Stimulated activated CD4-positive, alpha-beta T cell treated with anti-CD3 and anti-CD28 coated beads, Interleukin-2, amount 100 ng/mL, for 48 hours (primary cell): ENCODE measurements around the gene P2RX3.

Experiments
- DNase-seq, 2 donors: peaks; one replicate each; pipeline ENCODE4 v3.0.0-alpha.2; 2020

Gene P2RX3

DNA sequence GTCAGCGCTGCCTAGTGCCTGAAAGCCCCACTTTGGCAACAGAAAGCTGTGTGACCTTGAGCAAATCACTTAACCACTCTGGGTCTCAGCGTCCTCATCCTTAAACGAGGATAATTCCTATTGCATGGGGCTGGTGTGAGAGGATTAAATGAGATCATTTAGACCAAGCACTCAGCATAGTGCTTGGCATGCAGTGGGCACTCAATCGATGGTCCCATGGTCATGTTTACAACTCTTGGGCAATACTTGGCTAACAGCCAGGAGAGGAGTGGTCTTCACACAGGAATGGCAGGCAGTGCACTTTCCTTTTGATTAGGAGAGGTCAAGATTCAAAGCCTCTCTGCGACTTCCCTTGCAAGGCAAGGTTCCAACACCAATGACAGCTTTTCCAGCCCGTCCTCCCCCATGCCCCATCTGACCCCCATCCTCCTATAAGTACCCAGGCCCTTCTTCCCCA is 27.5 kb upstream of the P2RX3 start:
- no peak for DNase-seq

DNA sequence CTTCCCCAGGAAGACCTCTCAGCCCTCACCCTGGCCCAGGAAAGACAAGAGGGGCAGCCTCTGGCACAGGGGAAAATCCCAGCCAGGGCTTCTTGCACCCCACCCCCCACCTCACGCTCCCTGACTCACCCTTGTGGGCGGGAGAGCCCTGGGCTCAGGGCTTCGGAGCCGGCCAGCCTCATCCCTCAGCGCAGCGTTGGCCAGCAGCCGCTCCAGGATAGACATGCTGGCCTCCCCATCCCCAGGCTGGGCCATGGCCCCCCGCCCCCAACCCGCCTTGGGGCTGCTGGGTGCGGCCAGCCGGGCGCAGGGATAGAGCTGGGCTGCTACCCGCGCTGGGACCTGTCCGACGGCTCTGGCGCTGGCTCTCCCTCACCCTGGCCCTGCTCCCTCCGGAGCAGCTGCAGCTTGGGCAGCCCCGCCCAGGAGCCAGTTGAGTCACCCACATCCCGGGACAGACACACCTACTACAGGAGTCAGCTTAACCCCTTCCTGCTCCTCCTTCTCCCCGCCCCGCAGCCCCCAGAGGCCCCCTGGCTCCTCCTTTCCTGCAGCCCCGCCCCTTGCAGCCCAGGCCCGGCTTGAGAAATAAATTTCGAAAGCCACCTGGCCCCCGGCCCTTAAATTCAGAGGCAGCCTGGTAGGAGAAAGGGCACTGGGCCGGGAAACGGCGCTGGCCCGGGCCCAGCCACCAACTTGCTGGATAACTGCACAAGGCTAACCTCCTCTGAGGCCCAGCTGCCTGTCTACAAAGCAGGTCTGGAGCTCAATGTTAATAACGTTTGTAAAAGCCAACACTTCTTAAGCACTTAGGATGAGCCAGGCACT is 26.8 kb upstream of the P2RX3 start:
- DNase-seq: peak; percentile 54 to 60

DNA sequence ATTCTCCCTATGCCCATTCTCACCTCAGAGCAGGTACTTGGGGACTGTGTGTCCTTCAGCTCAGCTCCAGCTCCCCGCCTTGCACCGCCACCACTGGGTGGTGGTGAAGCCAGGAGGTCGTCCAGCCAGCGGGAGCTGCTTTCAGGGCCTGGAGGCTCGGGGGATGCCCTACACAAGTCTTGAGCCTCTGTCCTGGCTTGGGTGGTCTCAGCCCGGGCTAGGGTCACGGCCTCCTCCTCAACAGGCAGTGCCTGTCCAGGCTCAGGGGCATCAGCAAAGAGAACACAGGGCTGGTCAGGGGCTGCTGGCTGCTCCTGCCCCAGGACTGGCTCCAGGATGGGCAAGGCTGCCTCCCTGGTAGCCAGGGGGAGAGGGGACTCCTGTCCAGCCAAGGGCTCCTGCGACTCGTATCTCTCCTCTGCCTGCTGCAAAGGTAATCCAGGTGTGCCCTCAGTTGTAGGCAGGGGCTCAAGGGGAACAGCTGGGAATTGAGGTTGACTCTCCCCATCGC is 25.6 kb upstream of the P2RX3 start:
- no peak for DNase-seq

DNA sequence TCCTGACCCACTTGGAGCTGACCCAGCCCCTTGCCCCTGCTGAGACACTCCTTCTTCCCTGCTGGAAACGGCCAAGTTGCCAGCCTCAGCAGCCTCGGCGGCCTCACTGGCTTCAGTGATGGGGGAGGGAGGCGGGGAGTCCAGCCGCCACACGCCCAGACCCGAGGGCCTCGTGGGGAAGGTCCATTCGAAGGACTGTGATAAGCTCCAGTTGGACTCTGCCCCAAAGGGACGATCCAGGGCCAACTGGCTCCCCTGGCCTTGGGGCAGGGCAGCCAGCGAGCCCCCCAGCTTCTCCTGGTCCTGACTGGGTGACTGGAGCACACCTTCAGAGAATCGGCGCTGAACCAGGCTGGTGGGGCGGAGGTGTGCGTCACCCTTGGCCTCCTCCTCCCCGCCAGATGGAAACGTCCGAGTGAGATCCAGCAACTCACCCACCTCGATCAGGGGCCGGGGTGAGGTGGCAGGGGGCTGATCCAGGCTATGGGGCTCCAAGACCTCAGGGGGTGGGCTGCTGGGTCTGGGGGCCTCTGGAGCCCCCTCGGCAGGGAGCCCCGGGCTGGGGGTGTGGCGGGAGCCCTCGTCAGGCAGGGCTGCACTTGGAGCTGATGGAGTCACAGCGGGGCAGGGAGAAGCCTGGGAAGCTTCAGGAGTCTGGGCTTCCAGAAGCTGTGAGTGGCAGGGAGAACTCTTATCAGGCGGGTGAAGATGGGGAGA is 24.9 kb upstream of the P2RX3 start:
- no peak for DNase-seq

DNA sequence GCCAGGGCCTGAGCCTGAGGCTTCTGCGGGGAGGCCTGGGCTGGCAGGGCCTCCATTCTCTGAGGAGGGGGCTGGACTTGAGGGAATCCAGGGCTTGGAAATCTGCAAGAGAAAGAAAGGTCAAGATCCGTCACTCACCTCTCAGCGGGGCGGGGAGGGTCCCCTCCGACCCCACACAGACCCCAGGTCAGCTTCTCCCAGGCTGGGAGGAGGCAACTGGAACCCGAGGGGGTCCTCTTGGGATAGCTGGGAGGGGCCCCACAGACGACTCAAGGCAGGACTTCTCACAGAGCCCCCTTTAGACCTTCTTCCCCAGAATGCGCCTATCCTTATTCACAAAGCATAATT is 24.4 kb upstream of the P2RX3 start:
- no peak for DNase-seq

DNA sequence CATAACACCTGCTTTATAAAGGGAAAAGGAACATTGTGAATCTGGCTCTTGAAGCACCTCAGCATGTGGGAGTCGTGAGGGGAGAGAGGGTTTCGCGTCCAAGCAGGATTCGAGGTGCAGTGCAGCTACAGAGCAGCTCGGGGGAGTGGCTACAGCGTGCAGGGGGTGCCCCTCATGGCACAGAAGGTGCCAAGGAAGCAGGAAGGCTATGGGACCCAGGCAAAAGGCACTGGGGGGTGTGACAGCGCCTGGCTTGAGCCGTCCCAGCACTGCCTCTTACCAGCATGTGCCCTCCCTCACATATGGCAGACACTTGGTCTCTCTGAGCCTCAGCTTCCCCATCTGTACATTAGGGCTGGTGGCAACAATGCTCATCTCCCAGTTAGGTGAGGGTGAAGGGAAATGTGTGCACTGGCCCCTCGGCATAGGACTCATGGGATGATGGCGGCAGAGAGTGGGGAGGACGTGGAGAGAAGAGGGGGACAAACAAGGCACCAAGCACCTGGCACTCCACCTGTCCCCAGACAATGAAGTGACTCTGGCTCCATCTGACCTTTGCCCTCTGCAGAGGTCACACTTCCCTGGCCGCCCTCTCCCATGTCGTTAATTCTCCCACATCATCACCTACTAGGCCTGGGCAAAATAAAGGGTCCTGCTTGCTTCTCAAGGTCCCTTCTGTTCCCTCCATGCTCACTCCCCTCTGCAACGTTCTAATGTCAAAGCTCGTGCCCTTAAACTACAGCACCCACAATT is 23.8 kb upstream of the P2RX3 start:
- no peak for DNase-seq

DNA sequence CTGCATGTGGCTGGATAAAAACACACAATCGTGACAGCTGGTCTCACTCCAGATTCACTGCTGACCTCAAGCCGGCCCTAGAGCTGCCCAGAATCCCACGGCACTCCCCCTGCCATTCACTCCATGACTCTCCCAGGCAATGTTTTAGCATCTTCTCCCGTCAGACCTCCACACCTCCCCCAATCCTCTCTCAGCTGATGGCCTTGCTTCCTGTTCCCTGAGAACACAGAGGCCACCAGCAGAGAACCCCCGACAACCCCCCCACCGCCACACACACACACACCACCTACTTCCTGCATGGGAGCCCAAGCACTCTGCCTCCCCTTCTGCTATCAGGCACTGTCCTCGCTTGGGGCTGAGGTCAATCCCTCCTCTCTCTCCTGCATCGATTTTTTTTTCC is 22.7 kb upstream of the P2RX3 start:
- no peak for DNase-seq

DNA sequence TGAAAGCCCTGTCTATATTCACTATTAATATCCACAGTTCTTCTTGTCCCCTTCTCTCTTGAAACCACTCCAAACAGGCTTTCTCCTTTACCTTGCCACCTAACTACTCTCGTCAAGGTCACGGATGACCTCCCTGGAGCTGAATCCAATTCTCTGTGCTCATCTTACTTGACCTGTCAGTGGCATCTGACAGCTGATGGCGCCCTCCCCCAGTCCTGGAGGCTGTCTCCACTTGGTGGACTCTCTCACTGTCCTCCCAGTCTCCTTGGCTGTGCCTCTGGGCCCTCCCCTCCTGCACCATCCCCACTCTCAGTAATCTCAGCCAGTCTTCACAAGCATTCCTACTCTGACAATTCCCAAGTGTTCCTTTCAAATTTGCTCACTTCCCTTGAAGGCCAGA is 22.1 kb upstream of the P2RX3 start:
- no peak for DNase-seq

DNA sequence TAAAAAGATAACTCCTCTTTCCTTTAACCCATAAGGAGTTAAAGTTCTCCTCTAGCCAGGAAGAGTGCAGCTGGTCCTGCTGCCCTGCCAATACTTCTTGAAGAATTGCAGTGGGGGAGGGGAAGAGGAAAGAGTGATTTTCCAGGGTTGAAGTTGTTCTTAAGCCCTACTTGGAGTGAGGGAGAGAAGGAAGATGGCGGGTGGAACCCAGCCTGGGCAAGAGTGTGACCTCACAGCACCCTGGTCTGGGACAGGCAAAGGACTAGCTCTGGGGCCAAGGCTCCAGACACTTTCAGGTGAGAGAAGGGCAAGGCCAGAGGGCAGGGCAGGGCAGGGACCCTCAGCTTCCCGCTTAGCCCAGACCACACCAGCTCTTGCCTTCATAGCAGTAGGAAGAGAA is 20.0 kb upstream of the P2RX3 start:
- DNase-seq: no peak

DNA sequence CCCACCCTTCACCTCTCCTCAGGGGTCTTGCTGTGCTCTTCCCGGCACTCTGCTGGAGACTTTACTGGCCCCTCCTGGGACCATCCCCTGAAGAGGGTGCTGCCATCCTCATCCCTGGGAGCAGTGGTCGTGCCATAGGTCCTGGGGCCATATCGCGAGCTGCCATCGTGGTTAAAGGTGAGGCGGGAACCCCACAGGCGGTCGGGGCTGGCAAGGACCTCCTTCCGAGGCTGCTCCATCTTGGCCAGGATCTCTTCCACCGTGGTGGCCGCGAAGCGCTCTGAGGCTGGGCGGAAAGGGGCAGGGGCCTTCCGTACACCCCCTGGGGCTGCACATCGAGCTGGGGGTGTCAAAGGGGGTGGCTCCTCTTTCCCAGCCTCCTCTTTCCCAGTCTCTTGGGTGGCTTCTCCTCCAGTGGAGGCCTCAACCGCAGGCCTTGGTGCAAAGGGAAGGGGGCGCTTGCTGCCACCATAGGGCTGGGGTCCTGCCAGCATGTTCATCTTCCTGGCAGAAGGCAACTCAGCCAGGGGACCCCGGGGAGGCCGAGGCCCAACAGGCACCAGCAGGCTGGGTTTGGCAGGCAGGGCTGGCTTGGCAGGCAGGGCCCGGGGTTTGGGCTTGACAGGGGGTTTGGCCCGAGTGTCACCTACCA is 18.0 kb upstream of the P2RX3 start:
- no peak for DNase-seq

DNA sequence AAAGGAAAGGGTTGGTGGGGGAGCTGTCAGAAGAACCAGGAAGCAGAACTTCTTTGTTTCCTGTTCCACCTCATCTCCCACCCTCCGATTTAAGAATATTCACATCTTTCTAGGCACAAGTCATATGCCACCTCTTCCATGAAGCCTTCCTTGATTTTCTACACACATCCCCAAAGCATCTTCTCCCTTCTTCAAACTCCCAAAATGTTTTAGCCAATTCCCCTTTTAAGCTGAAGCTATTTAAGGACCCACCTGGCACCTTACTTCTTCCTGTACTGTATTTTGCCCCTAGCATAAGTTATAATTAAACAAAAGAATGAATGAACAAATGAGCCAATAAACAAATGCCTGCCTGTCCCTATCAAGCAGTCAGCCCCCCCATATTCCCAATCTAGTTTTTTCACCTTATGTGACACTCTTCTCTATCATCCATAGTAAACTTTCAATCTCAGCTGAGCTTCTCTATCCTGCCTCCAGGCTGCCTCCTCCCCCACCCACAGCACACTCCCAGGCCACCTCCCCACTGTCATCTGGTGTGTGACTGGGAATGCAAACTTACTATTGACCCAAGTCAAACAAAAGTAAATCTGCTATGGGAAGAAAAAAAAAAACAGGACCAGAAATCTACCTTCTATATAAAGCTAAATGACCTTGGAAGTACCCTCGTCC is 17.3 kb upstream of the P2RX3 start:
- no peak for DNase-seq

DNA sequence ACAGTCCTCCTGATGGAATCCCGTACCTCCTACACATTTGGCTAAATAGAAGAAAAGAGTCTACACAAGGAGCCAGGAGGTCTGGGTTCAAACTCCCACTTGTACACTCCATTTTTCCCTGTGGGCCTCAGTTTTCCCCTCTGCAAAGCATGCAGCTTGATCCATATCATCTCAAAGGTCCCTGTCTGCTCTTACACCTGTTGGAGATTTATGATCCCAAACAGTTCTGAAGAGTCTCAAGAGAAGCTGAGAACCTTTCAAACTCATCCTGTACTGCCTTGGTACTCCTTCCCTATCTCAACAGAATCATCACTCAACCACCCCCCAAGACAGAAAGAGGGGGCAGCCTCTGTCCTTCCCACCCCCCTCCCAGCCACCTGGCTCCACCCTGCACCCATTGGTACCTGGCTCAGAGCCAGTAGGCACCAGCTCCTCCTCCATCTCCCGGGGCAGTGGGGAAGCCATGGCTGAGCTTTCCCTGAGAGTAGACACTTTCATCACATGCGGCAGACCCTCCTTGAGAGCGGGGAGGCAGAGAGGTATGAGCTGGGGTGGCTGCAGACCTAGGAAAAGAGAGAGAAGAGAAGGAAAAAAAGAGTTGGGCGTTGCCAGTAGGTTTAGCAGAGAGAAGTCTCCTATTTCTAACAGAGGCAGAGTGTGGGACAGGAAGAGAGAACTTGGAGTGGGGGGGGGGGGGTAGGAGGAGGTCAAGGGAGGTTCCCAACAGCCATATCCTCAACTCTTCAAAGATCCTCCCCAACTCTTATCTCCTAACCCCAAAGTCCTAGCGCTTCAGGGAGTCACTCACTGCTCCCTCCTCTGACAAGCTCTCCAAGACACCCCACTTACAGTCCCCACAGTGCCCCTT is 16.5 kb upstream of the P2RX3 start:
- no peak for DNase-seq

DNA sequence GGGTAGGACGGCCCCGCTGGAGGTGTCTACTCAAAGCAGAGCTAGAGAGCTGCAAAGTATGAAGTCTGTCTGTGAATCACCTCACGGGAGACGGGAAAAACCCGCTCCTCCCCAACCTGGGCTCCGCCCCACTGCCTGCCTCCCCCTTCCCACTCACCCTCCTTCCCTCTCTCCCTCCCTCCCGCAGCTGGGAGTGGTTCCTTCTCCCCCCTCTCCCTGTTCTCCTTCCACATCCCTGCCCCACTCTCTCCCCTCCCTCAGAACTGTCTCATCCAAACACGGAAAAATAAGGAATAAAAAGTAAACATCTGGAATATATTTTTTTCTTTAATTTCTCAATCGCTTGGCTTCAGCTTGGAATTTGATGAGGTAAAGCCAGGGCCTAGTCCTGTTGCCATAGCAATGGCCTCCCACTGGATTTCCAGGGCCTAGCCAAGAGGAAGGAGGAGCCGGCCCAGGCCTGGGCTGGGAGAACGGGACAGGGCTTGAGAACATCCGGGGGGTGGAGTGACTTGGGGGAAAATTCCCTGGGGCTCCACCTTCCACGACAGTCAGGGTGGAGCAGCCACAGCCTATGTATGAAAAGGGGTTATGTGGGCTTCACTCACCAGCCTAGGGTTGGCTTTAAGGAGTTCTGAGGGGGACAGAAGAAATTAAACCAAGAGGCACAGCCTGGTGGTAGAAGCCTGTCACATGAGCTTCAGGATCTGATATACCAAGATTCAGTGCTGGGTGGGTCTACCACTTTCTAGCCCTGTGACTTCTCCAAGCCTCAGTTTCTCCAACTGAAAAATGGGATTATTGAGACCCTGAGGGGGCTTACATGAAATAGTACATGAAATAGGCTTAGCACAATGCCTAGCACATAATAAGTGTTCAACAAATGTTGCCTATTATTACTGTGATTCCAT is 15.6 kb upstream of the P2RX3 start:
- DNase-seq: no peak

DNA sequence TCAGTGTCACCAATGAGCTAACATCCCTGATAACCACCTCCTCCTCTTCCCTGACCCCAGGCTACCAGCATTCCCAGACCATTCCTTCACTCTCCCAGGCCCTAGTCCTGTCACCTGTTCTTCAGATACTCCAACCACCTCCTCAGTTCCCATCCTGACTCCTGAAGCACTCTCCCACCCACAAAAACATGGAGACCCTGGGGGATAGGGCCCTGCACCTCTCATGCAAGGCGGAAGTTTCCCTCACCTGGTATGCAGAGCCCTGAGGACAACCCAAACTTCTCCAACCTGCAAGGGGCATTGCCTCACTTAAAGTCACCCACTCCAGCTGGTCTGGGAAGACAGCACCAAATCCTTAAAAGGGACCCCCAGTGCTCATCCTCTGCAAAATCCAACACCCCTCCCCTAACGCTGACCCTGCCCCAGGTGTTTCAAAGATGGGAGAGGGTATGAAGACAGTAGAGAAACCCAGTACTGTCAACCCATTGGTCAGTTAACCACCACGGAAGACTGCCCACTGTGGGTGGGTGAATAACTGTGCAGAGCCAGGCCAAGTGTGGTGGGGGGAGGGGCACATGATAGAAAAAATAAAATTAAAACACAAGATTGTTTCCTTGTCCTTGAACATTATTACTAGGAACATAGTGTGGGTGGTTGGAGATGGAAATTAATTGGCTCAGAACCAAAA is 14.8 kb upstream of the P2RX3 start:
- DNase-seq: no peak

DNA sequence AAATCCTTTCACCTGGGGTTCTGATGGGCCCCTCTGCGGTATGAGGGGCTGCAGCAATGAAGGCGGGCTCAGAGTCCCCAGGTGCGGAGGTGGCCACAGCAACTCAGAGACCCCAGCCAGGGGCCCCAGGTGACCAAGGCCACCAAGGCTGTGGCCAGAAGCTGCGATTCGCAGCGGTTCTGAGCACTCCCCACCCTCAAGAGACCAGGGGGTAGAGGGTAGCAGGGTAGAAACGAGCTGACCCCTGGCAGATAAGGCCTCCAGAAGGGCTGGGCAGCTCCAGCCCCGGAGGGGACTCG is 14.3 kb upstream of the P2RX3 start:
- DNase-seq: no peak

DNA sequence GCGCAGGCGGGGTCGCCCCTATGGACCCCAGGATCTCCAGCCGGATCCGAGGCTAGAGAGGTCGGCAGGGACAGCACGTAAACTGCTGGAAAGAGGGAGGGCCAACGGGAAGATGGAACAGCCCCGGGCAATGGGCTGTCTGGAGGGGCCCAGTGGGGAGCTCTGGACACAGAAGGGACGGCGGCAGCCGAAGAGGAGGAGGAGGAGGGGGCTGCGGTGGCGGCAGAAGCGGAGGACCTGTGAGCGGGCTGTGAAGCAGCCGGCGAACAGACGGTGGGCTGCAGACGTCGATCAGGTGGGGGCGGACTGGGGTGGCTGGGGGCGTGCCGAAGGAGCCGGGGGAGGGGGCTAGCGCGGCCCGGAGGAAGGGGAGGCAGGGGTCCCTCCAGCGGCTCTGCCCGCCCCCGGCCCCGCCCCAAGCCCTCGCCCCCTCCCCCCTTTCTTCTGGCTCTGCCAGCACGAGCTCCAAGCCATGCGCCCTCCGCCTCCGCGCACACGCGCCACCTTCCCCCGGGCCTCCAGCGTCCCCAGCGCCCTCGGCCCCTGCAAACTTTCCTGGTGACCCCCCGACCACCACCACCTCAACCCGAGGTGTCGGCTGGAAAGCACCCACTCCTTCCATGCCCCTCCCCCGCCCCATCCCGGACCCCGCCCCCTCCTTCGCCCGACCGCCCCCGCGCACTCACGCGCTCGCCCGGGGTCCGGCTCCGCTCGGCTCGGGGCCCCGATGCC is 13.8 kb upstream of the P2RX3 start:
- DNase-seq: no peak

DNA sequence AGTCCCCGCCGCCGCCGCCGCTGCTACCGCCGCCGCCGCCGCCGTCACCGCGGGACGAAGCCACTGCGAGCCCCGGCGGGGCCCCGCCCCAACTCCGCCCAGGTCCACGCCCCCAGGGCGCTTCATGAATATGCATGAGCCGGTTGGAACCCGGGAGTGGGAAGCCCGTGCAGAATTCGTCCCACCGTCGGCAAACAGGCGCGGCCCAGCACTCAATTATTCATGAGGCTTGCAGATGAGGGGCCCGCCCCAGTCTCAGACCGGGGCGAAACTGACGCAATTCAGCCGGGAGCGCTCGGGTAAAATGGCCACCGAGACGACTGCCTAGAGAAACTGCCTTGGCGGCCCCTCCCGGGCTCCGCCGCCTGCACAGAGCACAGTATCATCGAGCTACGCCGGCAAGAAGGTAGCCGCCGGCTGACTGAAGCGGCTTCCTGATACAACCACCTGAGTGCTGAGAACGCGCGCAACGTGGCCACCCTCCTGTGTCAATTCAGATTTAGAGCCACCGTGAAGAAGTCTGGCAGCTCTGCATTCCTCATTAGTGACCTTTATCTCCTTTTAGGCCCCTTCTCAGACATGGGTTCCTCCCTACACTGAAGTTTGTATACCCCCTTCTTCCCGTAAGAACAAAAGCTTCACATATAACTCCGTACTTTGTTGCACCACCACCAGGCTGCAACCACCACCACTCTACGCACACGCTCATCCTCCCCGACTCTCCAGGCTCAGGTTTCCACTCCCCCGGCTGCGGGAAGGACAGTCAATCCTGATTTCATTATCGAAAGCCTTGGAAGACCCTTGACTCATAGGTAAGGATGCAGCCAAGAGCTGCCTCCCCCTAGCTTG is 13.0 kb upstream of the P2RX3 start, which contains the start of gene TNKS1BP1:
Gene TNKS1BP1 (minus strand): TSS at position 67 of the 849 bp plus-strand sequence. CDS start 3,067 bp downstream, outside the sequence.
- DNase-seq: peak; percentile 85 to 88

DNA sequence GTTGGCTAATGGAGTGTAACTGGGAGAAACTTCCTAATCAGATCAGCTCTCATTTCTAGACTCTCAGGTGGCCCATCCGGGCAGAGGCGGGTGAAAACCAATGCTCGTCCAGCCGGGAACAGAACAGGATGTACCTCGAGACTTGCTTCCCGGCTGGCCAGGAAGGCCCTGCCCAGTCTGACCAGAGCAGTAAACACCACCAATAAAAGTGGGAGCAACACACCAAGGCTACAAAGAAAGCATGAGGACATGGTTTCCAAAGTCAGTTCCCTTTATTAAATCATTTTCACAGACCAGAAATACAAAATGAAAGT is 12.5 kb upstream of the P2RX3 start:
- no peak for DNase-seq
